Caco-2 (cell line): Measurements from ENCODE around the gene SMPD1. TPM values are rescaled to one million over a fixed set of nuclear protein-coding genes. Genes with fewer than 3 reads are reported as not detected.

Experiments
- BruUV-seq: library from RNA; stranded (reverse); fragments of 400-500 nt; replicated peaks from 2 replicates; lab custom pipeline; 2021; lab: Mats Ljungman, UMichigan
- CTCF ChIA-PET: fragments of 300-600 bp; sonication (Branson Sonifier 250); formaldehyde crosslinking; loops from one replicate; lab custom pipeline; 2022; ENCODE audit warnings: antibody characterized with exemption; lab: Charles Lee
- POLR2A ChIA-PET: fragments of 300-600 bp; sonication (Branson Sonifier 250); formaldehyde crosslinking; loops from one replicate; lab custom pipeline; 2022; ENCODE audit warnings: antibody characterized with exemption; lab: Charles Lee
- DNase-seq, 2 experiments: peaks; one replicate each; pipeline versions ENCODE4 v3.0.0 to v3.0.0-alpha.2; 2020 to 2022
- H3K27me3 ChIP-seq: replicated peaks from 2 replicates; pipeline ENCODE4 v1.6.0; 2011; ENCODE audit warnings: low read length; ENCODE audit not compliant: control insufficient read depth, insufficient read depth
- H3K36me3 ChIP-seq: 2 replicates; pipeline ENCODE4 v1.5.1; 2011; ENCODE audit warnings: low read length; ENCODE audit not compliant: control insufficient read depth, insufficient read depth
- H3K4me1 ChIP-seq: fragments of 250-450 bp; sonication (Bioruptor Pico); 2 replicates; pipeline ENCODE4 v1.5.1; 2020; ENCODE audit warnings: mild to moderate bottlenecking
- H3K4me3 ChIP-seq: 2 replicates; pipeline ENCODE4 v1.5.1; 2011; ENCODE audit warnings: low read depth, mild to moderate bottlenecking, control low read depth, low read length
- H3K9me3 ChIP-seq: fragments of 250-450 bp; sonication (Bioruptor Pico); 2 replicates; pipeline ENCODE4 v1.5.1; 2020; ENCODE audit warnings: mild to moderate bottlenecking, moderate library complexity
- H3K27ac Mint-ChIP-seq: one replicate; pipeline ENCODE4 v1.8.0; 2022; ENCODE audit warnings: mixed read lengths; ENCODE audit not compliant: unreplicated experiment
- H3K27me3 Mint-ChIP-seq: one replicate; pipeline ENCODE4 v1.8.0; 2022; ENCODE audit warnings: mixed read lengths; ENCODE audit not compliant: insufficient read depth, unreplicated experiment
- H3K36me3 Mint-ChIP-seq: one replicate; pipeline ENCODE4 v1.8.0; 2022; ENCODE audit warnings: mild to moderate bottlenecking, mixed read lengths; ENCODE audit not compliant: insufficient read depth, unreplicated experiment
- H3K4me1 Mint-ChIP-seq: one replicate; pipeline ENCODE4 v1.8.0; 2022; ENCODE audit warnings: low read depth, mixed read lengths; ENCODE audit not compliant: unreplicated experiment
- H3K4me3 Mint-ChIP-seq: one replicate; pipeline ENCODE4 v1.8.0; 2022; ENCODE audit warnings: mild to moderate bottlenecking, moderate library complexity, mixed read lengths; ENCODE audit not compliant: unreplicated experiment
- H3K9me3 Mint-ChIP-seq: one replicate; pipeline ENCODE4 v1.8.0; 2022; ENCODE audit warnings: mixed read lengths; ENCODE audit not compliant: unreplicated experiment
- CTCF ChIP-seq, 2 experiments: fragments of 200-600 bp in 1 of 2; IDR thresholded peaks; 1 replicate in 1 of 2; 2 replicates in 1 of 2; pipeline versions ENCODE4 v1.5.1 to v1.8.0; 2011 to 2022; ENCODE audit warnings: antibody characterized with exemption in 1 of 2, control low read depth in 1 of 2, inconsistent platforms in 1 of 2, low read depth in 1 of 2, low read length in 1 of 2, mild to moderate bottlenecking in 1 of 2, moderate library complexity in 1 of 2; ENCODE audit not compliant: insufficient read depth in 1 of 2, severe bottlenecking in 1 of 2, unreplicated experiment in 1 of 2
- intact Hi-C: fragments of 100-400 bp; cut with micrococcal nuclease; formaldehyde crosslinking; loops from one replicate; pipeline ENCODE4 v1.10.0; 2022; ENCODE audit not compliant: unreplicated experiment
- total RNA-seq: library from RNA; stranded (reverse); gene quantifications from 2 replicates; pipeline ENCODE4 v1.2.3, GENCODE V29; 2022

SMPD1 gene
- total RNA-seq, 1 experiment from 2014 or later: 41.9 TPM

GRCh38 chr11:6350486-6350885 is 39.8 kb upstream of the SMPD1 start:
- Histone ChIP-seq H3K9me3 (no peaks in the 10 kb centered on the region), H3K36me3 (no peaks in the 10 kb centered on the region), H3K4me1 (peaks cover 10% of the 10 kb centered on the region), H3K27me3 (no peaks in the 10 kb centered on the region), H3K4me3 (no peak overlapping the region)
- no peak for DNase-seq
- Mint-ChIP-seq H3K4me3 (no peak overlapping the region), H3K27ac (no peak overlapping the region), H3K36me3 (no peaks in the 10 kb centered on the region), H3K27me3 (no peaks in the 10 kb centered on the region), H3K4me1 (peaks cover 18% of the 10 kb centered on the region), H3K9me3 (no peaks in the 10 kb centered on the region)
- CTCF ChIA-PET: interaction anchor here (1.6 kb wide), 1 partner anchor 13 kb away, joined by 11 read pairs; no protein-coding TSS in a partner anchor
- POLR2A ChIA-PET: no interaction called here
- intact Hi-C loops: loop anchor here (5.0 kb wide), 1 partner anchor 118 kb away; the partner anchor contains the start of gene FHIP1B
- no peak for TF ChIP-seq CTCF (IDR thresholded peaks at IDR 0.05; ENCODE audit: insufficient read depth in 1 of 2, low read depth in 1 of 2, low read length in 1 of 2, severe bottlenecking in 1 of 2, unreplicated experiment in 1 of 2)
- BruUV-seq: no TSS peak

GRCh38 chr11:6351782-6352382 is 38.4 kb upstream of the SMPD1 start:
- CTCF ChIA-PET: interaction anchor here (1.0 to 1.6 kb wide), 2 partner anchors 11 to 32 kb away, joined by 3 to 11 read pairs; no protein-coding TSS in a partner anchor
- Mint-ChIP-seq H3K27me3 (no peaks in the 10 kb centered on the region), H3K9me3 (no peaks in the 10 kb centered on the region), H3K4me1 (peaks cover 24% of the 10 kb centered on the region), H3K4me3 (no peak overlapping the region), H3K27ac (no peak overlapping the region), H3K36me3 (no peaks in the 10 kb centered on the region)
- intact Hi-C loops: loop anchor here (5.0 kb wide), 1 partner anchor 120 kb away; the partner anchor contains the start of gene FHIP1B
- Histone ChIP-seq H3K9me3 (no peaks in the 10 kb centered on the region), H3K4me3 (no peak overlapping the region), H3K4me1 (peaks cover 10% of the 10 kb centered on the region), H3K27me3 (no peaks in the 10 kb centered on the region), H3K36me3 (no peaks in the 10 kb centered on the region)
- DNase-seq: no peak
- TF ChIP-seq CTCF (IDR thresholded peaks at IDR 0.05; ENCODE audit: insufficient read depth in 1 of 2, low read depth in 1 of 2, low read length in 1 of 2, severe bottlenecking in 1 of 2, unreplicated experiment in 1 of 2): no peak
- POLR2A ChIA-PET: no interaction called here
- no TSS peak for BruUV-seq

GRCh38 chr11:6353367-6353987 is 36.8 kb upstream of the SMPD1 start:
- intact Hi-C loops: loop anchor here (1.0 to 5.0 kb wide), 7 partner anchors 30 to 361 kb away; partner anchors contain the start of gene FHIP1B

More at GRCh38 chr11:6353367-6353987, 36.8 kb upstream of the SMPD1 start:
- Histone ChIP-seq H3K4me3 (no peak overlapping the region), H3K4me1 (peaks cover 10% of the 10 kb centered on the region), H3K9me3 (no peaks in the 10 kb centered on the region), H3K27me3 (no peaks in the 10 kb centered on the region), H3K36me3 (no peaks in the 10 kb centered on the region)
- Mint-ChIP-seq H3K9me3 (no peaks in the 10 kb centered on the region), H3K36me3 (no peaks in the 10 kb centered on the region), H3K4me3 (no peak overlapping the region), H3K27ac (no peak overlapping the region), H3K27me3 (no peaks in the 10 kb centered on the region), H3K4me1 (peaks cover 24% of the 10 kb centered on the region)
- DNase-seq: peak; percentile 91 to 92
- BruUV-seq: no TSS peak
- POLR2A ChIA-PET: no interaction called here
- TF ChIP-seq CTCF (IDR thresholded peaks at IDR 0.05; ENCODE audit: insufficient read depth in 1 of 2, low read depth in 1 of 2, low read length in 1 of 2, severe bottlenecking in 1 of 2, unreplicated experiment in 1 of 2): peak; percentile 87 to 96
- CTCF ChIA-PET: interaction anchor here (0.6 to 2.8 kb wide), 25 partner anchors 9 to 361 kb away, joined by 3 to 75 read pairs (median 5); partner anchors contain the start of genes APBB1, CAVIN3, CCKBR and FHIP1B
